ENCODE measurements around the gene ZFPM1. TPM values are rescaled to one million over a fixed set of nuclear protein-coding genes. Genes with fewer than 3 reads are reported as not detected.
"Not testable (repeated sequence)": the region's sequence is repeated elsewhere in the genome, so short reads cannot be mapped to it uniquely, and the experiment has no call there.

ZFPM1 gene
- total RNA-seq, result 9.6 TPM
- long read RNA-seq, partial matches to known transcripts, result 0 of 13 reads
- long read RNA-seq, other reads (novel, unspliced or antisense), result 12 of 13 reads

- no peak for DNase-seq (ENCODE audit: low spot score)
- intact Hi-C loops (cut with DNase I), result no loop called here
Observed at GRCh38 chr16:88453217-88453531, at the start of gene ZFPM1. TSS of gene ZFPM1 (plus strand) at chr16:88453280. CDS start at chr16:88453639, 359 bp downstream.

- intact Hi-C loops (cut with DNase I), result no loop called here
Observed at GRCh38 chr16:88403794-88404581, 49.1 kb upstream of the ZFPM1 start.

GRCh38 chr16:88404769-88405168, 48.3 kb upstream of the ZFPM1 start:
- intact Hi-C loops (cut with DNase I), result no loop called here
- DNase-seq (ENCODE audit: low spot score), result no peak

More at GRCh38 chr16:88403794-88404581, 49.1 kb upstream of the ZFPM1 start:
- DNase-seq (ENCODE audit: low spot score), result no peak

- intact Hi-C loops (cut with DNase I), result no loop called here
- DNase-seq (ENCODE audit: low spot score), result no peak
Observed at GRCh38 chr16:88405216-88406060, 47.6 kb upstream of the ZFPM1 start.

- no peak for DNase-seq (ENCODE audit: low spot score)
- intact Hi-C loops (cut with DNase I), result no loop called here
Observed at GRCh38 chr16:88406096-88407041, 46.7 kb upstream of the ZFPM1 start.

GRCh38 chr16:88407042-88407420, 46.0 kb upstream of the ZFPM1 start:
- DNase-seq (ENCODE audit: low spot score), result no peak
- intact Hi-C loops (cut with DNase I), result no loop called here

GRCh38 chr16:88407807-88408206, 45.3 kb upstream of the ZFPM1 start:
- intact Hi-C loops (cut with DNase I), result no loop called here
- DNase-seq (ENCODE audit: low spot score), result no peak

- intact Hi-C loops (cut with DNase I), result no loop called here
- DNase-seq (ENCODE audit: low spot score), result no peak
Observed at GRCh38 chr16:88408561-88409142, 44.4 kb upstream of the ZFPM1 start.

GRCh38 chr16:88409296-88410065, 43.6 kb upstream of the ZFPM1 start:
- intact Hi-C loops (cut with DNase I), result no loop called here
- no peak for DNase-seq (ENCODE audit: low spot score)

GRCh38 chr16:88410297-88410968, 42.6 kb upstream of the ZFPM1 start:
- intact Hi-C loops (cut with DNase I); DNase-seq (ENCODE audit: low spot score): not testable (repeated sequence)

- no peak for DNase-seq (ENCODE audit: low spot score)
- intact Hi-C loops (cut with DNase I), result no loop called here
Observed at GRCh38 chr16:88411951-88412576, 41.0 kb upstream of the ZFPM1 start.

GRCh38 chr16:88412766-88413165, 40.3 kb upstream of the ZFPM1 start:
- no peak for DNase-seq (ENCODE audit: low spot score)
- intact Hi-C loops (cut with DNase I), result no loop called here

- DNase-seq (ENCODE audit: low spot score), result no peak
- intact Hi-C loops (cut with DNase I), result no loop called here
Observed at GRCh38 chr16:88413231-88413630, 39.8 kb upstream of the ZFPM1 start.

GRCh38 chr16:88413631-88414030, 39.4 kb upstream of the ZFPM1 start:
- DNase-seq (ENCODE audit: low spot score), result no peak
- intact Hi-C loops (cut with DNase I), result no loop called here

- intact Hi-C loops (cut with DNase I), result no loop called here
- DNase-seq (ENCODE audit: low spot score), result no peak
Observed at GRCh38 chr16:88414521-88415380, 38.3 kb upstream of the ZFPM1 start.

- no peak for DNase-seq (ENCODE audit: low spot score)
- intact Hi-C loops (cut with DNase I), result no loop called here
Observed at GRCh38 chr16:88415381-88415705, 37.7 kb upstream of the ZFPM1 start.
